OCI-M1 (cell line): ENCODE measurements around the gene CDKN2B.
"Not testable (repeated sequence)": the region's sequence is repeated elsewhere in the genome, so short reads cannot be mapped to it uniquely, and the experiment has no call there.

Source experiments
- DNase-seq: peaks from one replicate; lab custom pipeline; 2025; lab: John Stamatoyannopoulos, UW

The CDKN2B gene, protein sequence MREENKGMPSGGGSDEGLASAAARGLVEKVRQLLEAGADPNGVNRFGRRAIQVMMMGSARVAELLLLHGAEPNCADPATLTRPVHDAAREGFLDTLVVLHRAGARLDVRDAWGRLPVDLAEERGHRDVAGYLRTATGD

GRCh38 chr9:22008717-22009505 lies at the start of gene CDKN2B:
TSS of gene CDKN2B (minus strand) at chr9:22009305. CDS start at chr9:22008953, 352 bp downstream.
- DNase-seq: peak; percentile 95

GRCh38 chr9:22057972-22058371 lies 48.9 kb upstream of the CDKN2B start:
- DNase-seq: not testable (repeated sequence)

DNA sequence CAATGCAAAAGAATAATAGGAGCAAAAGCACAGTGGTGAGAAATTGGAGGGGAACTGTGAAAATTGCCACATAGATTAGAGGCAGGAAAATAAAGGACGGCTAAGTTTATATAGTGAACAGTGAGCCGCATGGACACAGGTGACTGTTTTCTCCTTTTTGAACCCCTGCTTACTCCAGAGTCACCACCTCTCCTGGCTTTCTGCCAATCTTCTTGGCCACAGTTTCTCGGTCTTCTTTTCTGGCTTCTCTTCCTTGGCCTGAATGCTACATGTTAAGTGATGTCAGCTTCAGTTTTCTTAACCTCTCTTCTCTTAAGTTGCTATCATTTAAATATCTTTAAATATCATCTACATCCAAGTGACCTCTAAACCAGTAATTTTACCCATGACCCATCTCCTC lies 47.3 kb upstream of the CDKN2B start:
- DNase-seq: no peak

GRCh38 chr9:22055090-22055489 lies 46.0 kb upstream of the CDKN2B start:
- DNase-seq: no peak

- DNase-seq: no peak
Observed at GRCh38 chr9:22054529-22054928, 45.4 kb upstream of the CDKN2B start.

DNA sequence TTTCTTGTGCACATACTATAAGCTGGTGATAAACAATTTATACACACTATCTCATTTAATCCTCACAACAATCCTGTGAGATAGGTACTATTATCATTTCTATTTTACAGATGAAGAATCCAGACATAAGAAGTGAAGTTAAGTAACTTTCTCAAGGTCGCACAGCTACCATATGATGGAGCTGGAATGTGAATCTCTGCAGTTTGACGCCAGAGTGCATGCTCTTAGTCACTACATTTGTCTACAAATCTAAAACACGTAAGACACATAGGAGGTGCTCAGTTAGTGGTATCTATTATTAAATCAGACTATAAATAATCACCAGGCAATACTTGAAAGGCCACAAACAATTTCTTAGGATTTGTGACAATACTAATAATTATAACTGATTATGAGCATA lies 45.0 kb upstream of the CDKN2B start:
- no peak for DNase-seq

DNA sequence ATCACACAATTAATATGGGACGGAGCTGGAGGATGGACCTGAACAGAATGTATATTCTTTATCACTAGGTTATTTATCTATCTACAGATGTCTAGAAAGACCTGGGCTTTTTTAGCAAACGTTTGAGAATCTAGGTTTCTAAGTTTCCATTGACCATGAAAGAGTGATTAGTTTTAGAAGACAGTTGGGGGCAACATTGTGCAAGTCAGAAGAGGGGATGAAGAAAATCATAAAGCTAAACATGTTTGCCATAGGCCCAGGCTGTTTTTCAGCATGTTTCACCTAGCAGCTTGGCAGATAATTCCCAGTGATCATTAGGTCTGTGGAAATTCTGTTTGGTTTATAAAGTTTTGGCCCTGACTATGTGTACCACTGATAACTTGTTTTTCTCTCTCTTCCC lies 44.1 kb upstream of the CDKN2B start:
- DNase-seq: no peak

GRCh38 chr9:22052376-22052945 lies 43.4 kb upstream of the CDKN2B start:
- DNase-seq: no peak

- DNase-seq: peak; percentile 42
Observed at GRCh38 chr9:22050924-22051323, 41.8 kb upstream of the CDKN2B start.

- DNase-seq: no peak
Observed at GRCh38 chr9:22049411-22049810, 40.3 kb upstream of the CDKN2B start.

GRCh38 chr9:22047596-22047995 lies 38.5 kb upstream of the CDKN2B start:
- no peak for DNase-seq

DNA sequence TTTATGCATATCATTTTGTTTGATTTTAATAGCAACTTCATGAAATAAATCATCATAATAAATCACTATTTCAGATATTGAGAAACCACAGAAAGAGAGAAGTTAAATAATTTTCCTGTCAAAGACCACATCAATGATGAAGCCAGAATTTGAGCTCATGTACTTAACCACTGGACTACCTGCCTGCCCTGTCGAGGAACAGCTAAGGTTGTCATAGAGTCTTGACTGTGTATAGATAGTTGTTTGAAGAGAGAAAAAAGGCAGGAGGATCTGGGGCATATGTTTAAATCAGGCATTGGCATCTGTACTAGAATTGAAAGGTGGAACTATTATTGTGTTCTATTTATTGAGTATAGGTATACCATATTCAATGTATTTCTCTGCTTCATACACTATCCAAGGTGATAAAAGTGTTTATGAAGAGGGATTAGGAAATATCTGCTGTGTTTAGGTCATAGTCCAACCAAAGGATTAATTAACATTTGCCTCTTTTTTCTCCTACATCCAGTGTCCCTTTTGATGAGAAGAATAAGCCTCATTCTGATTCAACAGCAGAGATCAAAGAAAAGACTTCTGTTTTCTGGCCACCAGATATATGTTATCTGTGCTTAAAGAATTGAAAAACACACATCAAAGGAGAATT lies 37.3 kb upstream of the CDKN2B start:
- no peak for DNase-seq

DNA sequence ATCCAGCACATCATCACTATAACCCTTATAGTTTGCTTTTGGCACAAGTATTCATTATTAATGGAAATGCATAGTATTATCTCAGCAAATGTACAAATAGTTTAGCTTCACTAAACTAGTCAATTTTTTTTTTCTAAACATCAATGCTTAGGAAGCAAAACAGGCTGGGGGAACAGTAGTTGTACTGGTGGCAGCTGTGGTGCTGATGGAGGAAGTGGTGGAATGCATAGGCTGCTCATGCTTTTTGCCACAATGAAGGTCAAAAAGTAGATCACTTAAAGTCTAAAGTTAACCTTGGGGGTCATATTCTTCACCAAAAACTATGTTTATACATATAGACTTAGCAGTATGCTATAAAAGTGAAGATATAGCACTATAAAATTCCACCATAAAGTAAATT lies 36.3 kb upstream of the CDKN2B start:
- no peak for DNase-seq

DNA sequence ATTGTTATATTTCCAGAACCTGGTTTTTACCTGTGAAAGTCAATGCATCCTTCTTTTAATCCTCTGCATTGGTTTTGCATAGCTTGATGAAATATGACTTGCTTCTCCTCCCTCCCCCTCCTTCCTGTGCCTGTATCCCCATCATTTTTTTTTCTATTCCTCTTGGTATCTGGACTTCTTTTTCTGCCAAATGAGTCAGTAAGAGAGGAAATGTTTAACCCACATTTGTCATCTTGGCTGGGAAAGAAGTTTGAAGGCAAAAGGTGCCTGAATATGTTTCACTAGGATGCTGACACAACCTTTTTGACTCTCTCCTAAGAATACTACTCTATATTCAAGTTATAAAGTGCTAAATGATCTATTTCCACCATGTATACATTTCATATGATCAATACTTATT lies 35.5 kb upstream of the CDKN2B start:
- no peak for DNase-seq

- no peak for DNase-seq
Observed at GRCh38 chr9:22043928-22044327, 34.8 kb upstream of the CDKN2B start.

DNA sequence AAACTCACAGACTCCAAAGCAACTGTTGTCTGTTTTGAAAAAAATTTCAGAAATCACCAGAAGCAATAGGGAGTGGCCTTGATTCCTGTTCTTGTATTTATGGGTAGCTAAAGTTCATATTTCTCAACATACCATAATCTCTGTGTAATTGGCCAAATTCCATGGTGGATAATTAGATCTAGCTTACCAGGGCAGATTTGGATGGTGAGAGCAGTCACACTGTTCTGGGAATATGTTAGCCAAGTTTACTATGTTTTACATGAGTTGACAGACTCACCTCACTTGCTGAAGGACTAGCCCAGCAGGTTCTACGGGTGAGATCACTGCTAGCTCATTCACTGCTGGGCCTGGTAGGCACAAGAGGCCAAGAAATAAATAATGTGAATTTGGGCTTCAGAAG lies 32.7 kb upstream of the CDKN2B start:
- no peak for DNase-seq

GRCh38 chr9:22041344-22041743 lies 32.2 kb upstream of the CDKN2B start:
- DNase-seq: no peak

GRCh38 chr9:22040760-22041159 lies 31.7 kb upstream of the CDKN2B start:
- DNase-seq: peak; percentile 27

- no peak for DNase-seq
Observed at GRCh38 chr9:22039258-22039657, 30.2 kb upstream of the CDKN2B start.

DNA sequence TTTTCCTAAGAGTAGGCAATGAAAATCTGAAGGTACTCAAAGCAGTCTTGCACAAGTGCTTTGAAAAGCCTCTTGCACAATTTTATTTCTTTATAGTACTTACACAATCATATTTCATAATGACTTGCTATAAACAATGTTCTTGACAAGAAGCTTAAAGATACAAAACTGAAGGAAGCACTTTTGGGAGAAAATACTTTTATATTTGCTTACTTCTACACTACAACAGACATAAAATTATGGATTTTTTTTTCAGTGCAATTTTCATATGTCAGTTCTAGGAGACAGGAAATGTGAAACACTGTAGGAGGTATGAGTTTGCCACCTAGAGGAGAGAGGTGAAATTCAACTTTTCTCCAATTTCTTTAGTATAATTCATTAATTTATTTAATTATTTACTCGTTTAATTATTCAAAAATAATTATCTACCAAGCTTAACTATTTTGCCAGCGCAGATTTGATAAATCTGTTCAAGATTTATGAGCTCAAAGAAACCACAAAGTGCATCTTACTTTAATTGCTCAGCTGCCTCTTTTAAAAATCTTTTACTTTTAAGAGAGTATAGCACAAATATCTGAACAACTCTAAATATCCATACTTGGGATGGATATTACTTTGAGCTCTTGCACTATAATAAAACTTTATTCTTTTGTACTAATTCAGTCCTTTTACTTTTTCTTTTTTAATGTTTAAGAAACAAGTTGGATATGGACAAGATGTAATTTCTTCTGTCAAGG lies 29.0 kb upstream of the CDKN2B start:
- DNase-seq: peak; percentile 65

DNA sequence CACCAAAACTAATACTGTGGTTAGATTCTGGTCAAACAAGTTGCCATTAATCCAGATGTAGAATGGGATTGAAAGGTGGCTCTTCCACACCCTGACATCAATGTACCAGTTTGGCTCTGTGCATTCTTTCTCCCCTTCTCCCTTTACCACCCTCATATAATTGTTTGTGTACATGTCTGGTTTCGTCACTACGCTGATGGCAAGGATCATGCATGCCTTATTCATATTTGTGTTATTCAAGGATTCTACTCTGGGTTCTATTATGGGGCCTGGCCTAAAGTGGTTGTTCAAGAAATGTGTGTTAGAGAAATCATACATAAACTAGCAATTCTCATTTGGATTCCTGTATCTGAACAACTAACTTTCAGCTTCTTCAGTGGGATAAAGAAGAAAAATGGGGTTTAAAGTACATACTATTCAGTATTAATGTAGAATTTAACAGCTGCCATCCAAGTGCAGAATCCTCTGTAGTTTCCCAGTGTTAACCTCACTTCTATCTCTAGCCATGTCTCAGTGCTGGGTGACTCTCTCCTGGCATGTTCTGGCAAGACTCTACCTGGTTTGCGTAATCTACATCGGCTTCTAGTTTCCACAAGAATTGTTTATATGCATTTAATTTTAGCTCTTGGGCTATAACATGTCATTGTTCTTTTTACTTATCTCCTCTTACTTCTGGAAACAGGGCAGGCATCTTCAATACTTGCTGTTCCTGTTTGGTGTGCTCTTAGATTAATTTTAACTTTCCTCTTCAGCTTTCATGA lies 27.9 kb upstream of the CDKN2B start:
- peak; percentile 27 for DNase-seq

GRCh38 chr9:22035591-22036011 lies 26.5 kb upstream of the CDKN2B start:
- DNase-seq: peak; percentile 53
